ENCODE results near the gene ALK.

ALK gene

GRCh38 chr2:29662861-29663260 lies 258.5 kb downstream of the ALK start:
- Histone ChIP-seq H3K9me3 (ENCODE audit: control insufficient read depth, insufficient read depth, low read length) (no peaks in the 10 kb centered on the region), H3K4me1 (ENCODE audit: control insufficient read depth, insufficient read depth, low read length) (no peaks in the 10 kb centered on the region), H3K4me3 (ENCODE audit: low read depth, low read length) (no peak overlapping the region), H3K9ac (ENCODE audit: low read depth, low read length) (no peak overlapping the region), H3K27me3 (ENCODE audit: control insufficient read depth, insufficient read depth, low read length) (no peaks in the 10 kb centered on the region), H3K36me3 (ENCODE audit: control insufficient read depth, insufficient read depth, low read length) (no peaks in the 10 kb centered on the region)

DNA sequence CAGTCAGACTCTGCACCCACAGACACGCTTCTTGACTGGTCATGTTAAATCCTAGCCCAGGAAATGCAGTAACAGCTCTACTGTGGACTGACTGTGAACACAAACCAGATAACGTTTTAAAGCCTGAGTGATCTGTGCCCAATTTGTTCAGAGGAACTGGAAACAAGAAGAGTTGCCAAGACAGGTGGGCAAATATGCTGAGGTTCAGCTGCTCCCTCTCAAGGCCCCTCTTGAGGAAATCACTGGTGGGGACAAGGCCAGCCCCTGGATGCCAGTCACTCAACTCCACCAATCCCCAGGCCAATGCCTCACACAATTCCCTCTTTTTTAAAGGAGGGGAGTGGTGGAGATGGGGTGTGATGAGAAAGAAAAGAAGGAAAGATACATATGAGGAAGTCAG lies 261.2 kb downstream of the ALK start:
- no peaks in the 10 kb centered on the region for H3K27me3 ChIP-seq (ENCODE audit: control insufficient read depth, insufficient read depth, low read length)
- H3K9ac ChIP-seq (ENCODE audit: low read depth, low read length) = no peak overlapping the region
- H3K36me3 ChIP-seq (ENCODE audit: control insufficient read depth, insufficient read depth, low read length) = no peaks in the 10 kb centered on the region
- no peaks in the 10 kb centered on the region for H3K4me1 ChIP-seq (ENCODE audit: control insufficient read depth, insufficient read depth, low read length)
- no peak overlapping the region for H3K4me3 ChIP-seq (ENCODE audit: low read depth, low read length)
- H3K9me3 ChIP-seq (ENCODE audit: control insufficient read depth, insufficient read depth, low read length) = no peaks in the 10 kb centered on the region

GRCh38 chr2:29659178-29659577 lies 262.2 kb downstream of the ALK start:
- no peaks in the 10 kb centered on the region for H3K36me3 ChIP-seq (ENCODE audit: control insufficient read depth, insufficient read depth, low read length)

DNA sequence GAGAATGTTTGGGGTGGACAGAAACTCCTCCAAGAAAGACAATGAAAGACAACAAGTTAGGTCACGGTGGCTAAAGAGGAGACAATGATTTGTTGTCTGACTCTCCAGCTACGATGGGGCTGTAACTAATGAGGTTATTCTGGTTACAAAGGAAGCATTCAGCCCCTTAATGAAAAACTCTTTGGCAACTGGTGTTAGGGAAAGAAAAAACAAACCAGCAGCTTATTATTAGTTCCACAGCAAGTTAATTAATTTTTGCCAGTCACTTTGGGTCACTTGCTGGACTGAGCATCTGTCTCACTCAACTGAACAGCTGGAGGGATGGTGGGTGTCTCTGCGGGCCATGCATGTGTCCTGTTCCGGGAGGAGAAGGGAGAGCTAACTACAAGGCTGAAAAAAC lies 263.7 kb downstream of the ALK start:
- Histone ChIP-seq H3K9me3 (ENCODE audit: control insufficient read depth, insufficient read depth, low read length) (no peaks in the 10 kb centered on the region), H3K4me3 (ENCODE audit: low read depth, low read length) (no peak overlapping the region), H3K36me3 (ENCODE audit: control insufficient read depth, insufficient read depth, low read length) (no peaks in the 10 kb centered on the region), H3K4me1 (ENCODE audit: control insufficient read depth, insufficient read depth, low read length) (no peaks in the 10 kb centered on the region), H3K27me3 (ENCODE audit: control insufficient read depth, insufficient read depth, low read length) (no peaks in the 10 kb centered on the region), H3K9ac (ENCODE audit: low read depth, low read length) (no peak overlapping the region)

More at GRCh38 chr2:29659178-29659577, 262.2 kb downstream of the ALK start:
- Histone ChIP-seq H3K27me3 (ENCODE audit: control insufficient read depth, insufficient read depth, low read length) (no peaks in the 10 kb centered on the region), H3K9me3 (ENCODE audit: control insufficient read depth, insufficient read depth, low read length) (no peaks in the 10 kb centered on the region), H3K9ac (ENCODE audit: low read depth, low read length) (no peak overlapping the region), H3K4me3 (ENCODE audit: low read depth, low read length) (no peak overlapping the region), H3K4me1 (ENCODE audit: control insufficient read depth, insufficient read depth, low read length) (no peaks in the 10 kb centered on the region)

DNA sequence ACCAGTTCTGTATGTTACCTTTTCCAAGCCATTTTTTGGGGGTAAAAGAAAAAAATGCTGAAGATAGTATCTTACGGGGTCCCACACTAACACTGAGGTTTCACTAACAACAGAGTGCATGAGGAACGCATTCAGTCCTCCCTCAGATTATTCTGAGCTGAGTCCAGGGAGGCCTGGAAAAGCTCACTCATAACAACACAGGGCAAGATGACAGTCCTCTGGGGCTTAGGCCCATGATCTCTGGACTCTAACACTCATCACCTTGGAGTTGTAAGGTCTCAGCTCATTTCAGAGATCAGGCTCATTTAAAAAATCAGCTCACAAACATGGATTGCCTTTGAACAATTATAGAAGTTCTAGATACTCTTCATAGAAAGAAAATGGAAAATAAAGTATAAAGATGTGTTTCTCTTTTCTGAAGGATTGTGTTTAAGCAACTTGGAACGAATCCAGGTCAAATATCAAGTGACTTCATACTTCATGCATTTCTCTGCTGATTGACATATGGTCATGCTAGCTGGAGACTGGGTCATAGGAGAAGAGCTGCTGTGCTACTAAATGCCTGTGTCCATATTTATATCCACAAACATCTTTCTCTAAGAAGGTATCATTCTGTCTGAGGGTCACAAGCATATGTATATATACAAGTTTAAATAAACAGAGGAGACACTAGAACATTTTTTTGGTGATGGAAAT lies 265.8 kb downstream of the ALK start:
- Histone ChIP-seq H3K9me3 (ENCODE audit: control insufficient read depth, insufficient read depth, low read length) (no peaks in the 10 kb centered on the region), H3K4me1 (ENCODE audit: control insufficient read depth, insufficient read depth, low read length) (no peaks in the 10 kb centered on the region), H3K4me3 (ENCODE audit: low read depth, low read length) (no peak overlapping the region), H3K27me3 (ENCODE audit: control insufficient read depth, insufficient read depth, low read length) (no peaks in the 10 kb centered on the region), H3K9ac (ENCODE audit: low read depth, low read length) (no peak overlapping the region), H3K36me3 (ENCODE audit: control insufficient read depth, insufficient read depth, low read length) (no peaks in the 10 kb centered on the region)

GRCh38 chr2:29650631-29651097 lies 270.7 kb downstream of the ALK start:
- H3K36me3 ChIP-seq (ENCODE audit: control insufficient read depth, insufficient read depth, low read length) = no peaks in the 10 kb centered on the region
- H3K9me3 ChIP-seq (ENCODE audit: control insufficient read depth, insufficient read depth, low read length) = no peaks in the 10 kb centered on the region
- no peaks in the 10 kb centered on the region for H3K27me3 ChIP-seq (ENCODE audit: control insufficient read depth, insufficient read depth, low read length)
- no peak overlapping the region for H3K9ac ChIP-seq (ENCODE audit: low read depth, low read length)
- H3K4me3 ChIP-seq (ENCODE audit: low read depth, low read length) = no peak overlapping the region
- no peaks in the 10 kb centered on the region for H3K4me1 ChIP-seq (ENCODE audit: control insufficient read depth, insufficient read depth, low read length)

GRCh38 chr2:29644949-29645348 lies 276.4 kb downstream of the ALK start:
- no peak overlapping the region for H3K9ac ChIP-seq (ENCODE audit: low read depth, low read length)
- no peaks in the 10 kb centered on the region for H3K36me3 ChIP-seq (ENCODE audit: control insufficient read depth, insufficient read depth, low read length)
- no peaks in the 10 kb centered on the region for H3K4me1 ChIP-seq (ENCODE audit: control insufficient read depth, insufficient read depth, low read length)
- no peak overlapping the region for H3K4me3 ChIP-seq (ENCODE audit: low read depth, low read length)
- no peaks in the 10 kb centered on the region for H3K27me3 ChIP-seq (ENCODE audit: control insufficient read depth, insufficient read depth, low read length)
- no peaks in the 10 kb centered on the region for H3K9me3 ChIP-seq (ENCODE audit: control insufficient read depth, insufficient read depth, low read length)

DNA sequence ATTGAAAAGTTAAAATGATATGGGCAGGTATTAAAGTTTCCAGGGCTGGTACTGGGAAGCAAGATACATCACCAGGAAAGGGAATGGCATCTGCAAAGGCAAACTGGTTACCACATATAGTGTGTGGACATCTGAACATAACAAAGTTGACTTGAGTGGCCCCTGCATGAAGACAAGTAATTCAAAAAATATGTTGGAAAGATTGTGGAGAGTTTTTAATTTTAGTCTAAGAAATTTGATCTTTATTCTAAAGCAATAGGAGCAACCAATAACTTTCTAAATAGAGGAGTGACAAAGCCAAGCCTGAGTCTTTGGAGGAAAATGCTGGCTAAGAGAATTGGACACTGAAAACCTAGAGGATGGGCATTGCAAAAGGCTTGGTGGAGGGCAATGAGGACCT lies 278.2 kb downstream of the ALK start:
- Histone ChIP-seq H3K36me3 (ENCODE audit: control insufficient read depth, insufficient read depth, low read length) (no peaks in the 10 kb centered on the region), H3K4me3 (ENCODE audit: low read depth, low read length) (no peak overlapping the region), H3K4me1 (ENCODE audit: control insufficient read depth, insufficient read depth, low read length) (no peaks in the 10 kb centered on the region), H3K9me3 (ENCODE audit: control insufficient read depth, insufficient read depth, low read length) (no peaks in the 10 kb centered on the region), H3K27me3 (ENCODE audit: control insufficient read depth, insufficient read depth, low read length) (no peaks in the 10 kb centered on the region), H3K9ac (ENCODE audit: low read depth, low read length) (no peak overlapping the region)

- Histone ChIP-seq H3K36me3 (ENCODE audit: control insufficient read depth, insufficient read depth, low read length) (no peaks in the 10 kb centered on the region), H3K9me3 (ENCODE audit: control insufficient read depth, insufficient read depth, low read length) (no peaks in the 10 kb centered on the region), H3K27me3 (ENCODE audit: control insufficient read depth, insufficient read depth, low read length) (no peaks in the 10 kb centered on the region), H3K9ac (ENCODE audit: low read depth, low read length) (no peak overlapping the region), H3K4me1 (ENCODE audit: control insufficient read depth, insufficient read depth, low read length) (no peaks in the 10 kb centered on the region), H3K4me3 (ENCODE audit: low read depth, low read length) (no peak overlapping the region)
These were observed 281.0 kb downstream of the ALK start for GRCh38 chr2:29640360-29640759.

- Histone ChIP-seq H3K9ac (ENCODE audit: low read depth, low read length) (no peak overlapping the region), H3K4me3 (ENCODE audit: low read depth, low read length) (no peak overlapping the region), H3K9me3 (ENCODE audit: control insufficient read depth, insufficient read depth, low read length) (no peaks in the 10 kb centered on the region), H3K36me3 (ENCODE audit: control insufficient read depth, insufficient read depth, low read length) (no peaks in the 10 kb centered on the region), H3K27me3 (ENCODE audit: control insufficient read depth, insufficient read depth, low read length) (no peaks in the 10 kb centered on the region), H3K4me1 (ENCODE audit: control insufficient read depth, insufficient read depth, low read length) (no peaks in the 10 kb centered on the region)
These were observed 282.7 kb downstream of the ALK start for GRCh38 chr2:29638641-29639040.

DNA sequence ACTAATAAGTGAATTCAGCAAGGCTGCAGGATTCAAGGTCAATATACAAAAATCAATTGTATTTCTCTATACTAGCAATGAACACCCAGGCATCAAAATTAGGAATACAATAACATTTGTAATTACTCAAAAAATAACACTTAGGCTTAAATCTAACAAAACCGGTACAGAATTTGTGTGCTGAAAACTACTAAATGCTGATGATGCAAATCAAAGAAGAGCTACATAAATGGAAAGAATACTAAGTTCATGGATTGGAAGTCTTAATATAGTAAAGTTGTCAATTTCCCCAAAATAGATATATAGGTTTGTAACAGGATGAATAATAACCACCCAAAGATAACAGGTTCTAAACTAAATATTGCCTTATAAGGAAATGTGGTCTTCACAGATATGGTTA lies 286.5 kb downstream of the ALK start:
- no peak overlapping the region for H3K9ac ChIP-seq (ENCODE audit: low read depth, low read length)
- H3K36me3 ChIP-seq (ENCODE audit: control insufficient read depth, insufficient read depth, low read length) = no peaks in the 10 kb centered on the region
- no peak overlapping the region for H3K4me3 ChIP-seq (ENCODE audit: low read depth, low read length)
- H3K9me3 ChIP-seq (ENCODE audit: control insufficient read depth, insufficient read depth, low read length) = no peaks in the 10 kb centered on the region
- no peaks in the 10 kb centered on the region for H3K27me3 ChIP-seq (ENCODE audit: control insufficient read depth, insufficient read depth, low read length)
- H3K4me1 ChIP-seq (ENCODE audit: control insufficient read depth, insufficient read depth, low read length) = no peaks in the 10 kb centered on the region

DNA sequence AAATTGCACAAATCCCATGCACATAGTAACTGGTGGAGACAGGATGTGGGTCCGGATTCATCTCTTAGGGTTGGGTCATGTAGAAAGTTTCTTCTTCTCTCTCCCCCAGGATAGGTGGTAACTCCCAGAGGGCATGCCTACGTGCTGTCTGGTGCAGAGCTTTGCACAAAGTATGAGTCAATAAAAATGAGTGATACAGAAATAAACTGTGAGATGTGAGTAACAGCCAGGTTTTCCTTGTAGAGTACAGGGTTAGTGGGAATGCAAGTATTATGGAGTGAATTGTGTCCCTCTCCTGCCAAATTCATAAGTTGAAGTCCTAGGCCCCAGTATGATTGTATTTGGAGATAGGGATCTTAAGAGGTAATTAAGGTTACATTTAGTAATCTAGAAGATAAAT lies 289.4 kb downstream of the ALK start:
- no peaks in the 10 kb centered on the region for H3K9me3 ChIP-seq (ENCODE audit: control insufficient read depth, insufficient read depth, low read length)
- no peaks in the 10 kb centered on the region for H3K27me3 ChIP-seq (ENCODE audit: control insufficient read depth, insufficient read depth, low read length)
- no peaks in the 10 kb centered on the region for H3K36me3 ChIP-seq (ENCODE audit: control insufficient read depth, insufficient read depth, low read length)
- H3K4me3 ChIP-seq (ENCODE audit: low read depth, low read length) = no peak overlapping the region
- H3K9ac ChIP-seq (ENCODE audit: low read depth, low read length) = no peak overlapping the region
- H3K4me1 ChIP-seq (ENCODE audit: control insufficient read depth, insufficient read depth, low read length) = peaks cover 4% of the 10 kb centered on the region

Data from iPS-15b (cell line).